ENCODE results near the gene BLID. TPM values are rescaled to one million over a fixed set of nuclear protein-coding genes. Genes with fewer than 3 reads are reported as not detected.

The BLID gene
- total RNA-seq, 1 donor from 2014 or later, result 1.2 TPM

GRCh38 chr11:122139595-122139866 lies 23.5 kb upstream of the BLID start:
- DNase-seq (ENCODE audit: low read depth) (peak; percentile 51), FAIRE-seq (no peak)
- Histone ChIP-seq H2AFZ (ENCODE audit: low read depth, low read length) (no peak overlapping the region), H3K9me3 (ENCODE audit: insufficient read depth, low read depth, low read length) (no peaks in the 10 kb centered on the region), H3K4me3 (ENCODE audit: insufficient read depth, low read depth, low read length) (no peak overlapping the region), H3K27me3 (ENCODE audit: insufficient read depth, low read length) (no peaks in the 10 kb centered on the region), H3K27ac (ENCODE audit: low read depth, low read length) (peak overlapping the region; percentile 91), H3K4me1 (ENCODE audit: insufficient read depth, low read length) (peaks cover 59% of the 10 kb centered on the region), H3K79me2 (ENCODE audit: insufficient read depth, low read length) (peaks cover 83% of the 10 kb centered on the region), H4K20me1 (ENCODE audit: insufficient read depth, low read length) (no peaks in the 10 kb centered on the region), H3K9ac (ENCODE audit: low read length) (peak overlapping the region; percentile 67), H3K36me3 (ENCODE audit: insufficient read depth, low read length) (peaks cover 41% of the 10 kb centered on the region), H3K4me2 (ENCODE audit: low read length) (peak overlapping the region; percentile 57)
- H3K9me3 Mint-ChIP-seq (ENCODE audit: unreplicated experiment), result no peaks in the 10 kb centered on the region
- H3K4me1 Mint-ChIP-seq (ENCODE audit: low read depth, unreplicated experiment), result peaks cover 33% of the 10 kb centered on the region
- H3K4me3 Mint-ChIP-seq (ENCODE audit: unreplicated experiment), result no peak overlapping the region
- H3K27ac Mint-ChIP-seq (ENCODE audit: unreplicated experiment), result peak overlapping the region; percentile 77
- H3K36me3 Mint-ChIP-seq (ENCODE audit: low read depth, unreplicated experiment), result peaks cover 6% of the 10 kb centered on the region
- TF ChIP-seq CTCF (IDR thresholded peaks at IDR 0.05; ENCODE audit: insufficient read depth, low read depth, low read length), result no peak
- no peak for TF ChIP-seq EZH2 (IDR thresholded peaks at IDR 0.05; ENCODE audit: insufficient read depth, low read length)
- no peaks in the 10 kb centered on the region for H3K27me3 Mint-ChIP-seq (ENCODE audit: low read depth, unreplicated experiment)

- Mint-ChIP-seq H3K4me1 (ENCODE audit: low read depth, unreplicated experiment) (peaks cover 33% of the 10 kb centered on the region), H3K9me3 (ENCODE audit: unreplicated experiment) (no peaks in the 10 kb centered on the region), H3K36me3 (ENCODE audit: low read depth, unreplicated experiment) (peaks cover 4% of the 10 kb centered on the region), H3K27me3 (ENCODE audit: low read depth, unreplicated experiment) (no peaks in the 10 kb centered on the region), H3K27ac (ENCODE audit: unreplicated experiment) (peak overlapping the region; percentile 77), H3K4me3 (ENCODE audit: unreplicated experiment) (no peak overlapping the region)
- Histone ChIP-seq H3K36me3 (ENCODE audit: insufficient read depth, low read length) (peaks cover 42% of the 10 kb centered on the region), H3K79me2 (ENCODE audit: insufficient read depth, low read length) (peaks cover 83% of the 10 kb centered on the region), H3K9ac (ENCODE audit: low read length) (peak overlapping the region; percentile 67), H4K20me1 (ENCODE audit: insufficient read depth, low read length) (no peaks in the 10 kb centered on the region), H2AFZ (ENCODE audit: low read depth, low read length) (no peak overlapping the region), H3K4me2 (ENCODE audit: low read length) (peak overlapping the region; percentile 57), H3K4me1 (ENCODE audit: insufficient read depth, low read length) (peaks cover 59% of the 10 kb centered on the region), H3K9me3 (ENCODE audit: insufficient read depth, low read depth, low read length) (no peaks in the 10 kb centered on the region), H3K4me3 (ENCODE audit: insufficient read depth, low read depth, low read length) (no peak overlapping the region), H3K27ac (ENCODE audit: low read depth, low read length) (peak overlapping the region; percentile 91), H3K27me3 (ENCODE audit: insufficient read depth, low read length) (no peaks in the 10 kb centered on the region)
- DNase-seq (ENCODE audit: low read depth) (peak; percentile 70), FAIRE-seq (peak; percentile 32)
- no peak for TF ChIP-seq EZH2 (IDR thresholded peaks at IDR 0.05; ENCODE audit: insufficient read depth, low read length)
- no peak for TF ChIP-seq CTCF (IDR thresholded peaks at IDR 0.05; ENCODE audit: insufficient read depth, low read depth, low read length)
Measured at GRCh38 chr11:122138744-122139594, 23.0 kb upstream of the BLID start.
